Measurements from ENCODE around the gene TNIP1. TPM values are rescaled to one million over a fixed set of nuclear protein-coding genes. Genes with fewer than 3 reads are reported as not detected.
A peak's percentile ranks its signal among the peaks of the same experiment; 100 is the strongest.

Gene TNIP1
- total RNA-seq, 6 donors from 2014 or later = 109 to 166 (median 130) TPM

DNA sequence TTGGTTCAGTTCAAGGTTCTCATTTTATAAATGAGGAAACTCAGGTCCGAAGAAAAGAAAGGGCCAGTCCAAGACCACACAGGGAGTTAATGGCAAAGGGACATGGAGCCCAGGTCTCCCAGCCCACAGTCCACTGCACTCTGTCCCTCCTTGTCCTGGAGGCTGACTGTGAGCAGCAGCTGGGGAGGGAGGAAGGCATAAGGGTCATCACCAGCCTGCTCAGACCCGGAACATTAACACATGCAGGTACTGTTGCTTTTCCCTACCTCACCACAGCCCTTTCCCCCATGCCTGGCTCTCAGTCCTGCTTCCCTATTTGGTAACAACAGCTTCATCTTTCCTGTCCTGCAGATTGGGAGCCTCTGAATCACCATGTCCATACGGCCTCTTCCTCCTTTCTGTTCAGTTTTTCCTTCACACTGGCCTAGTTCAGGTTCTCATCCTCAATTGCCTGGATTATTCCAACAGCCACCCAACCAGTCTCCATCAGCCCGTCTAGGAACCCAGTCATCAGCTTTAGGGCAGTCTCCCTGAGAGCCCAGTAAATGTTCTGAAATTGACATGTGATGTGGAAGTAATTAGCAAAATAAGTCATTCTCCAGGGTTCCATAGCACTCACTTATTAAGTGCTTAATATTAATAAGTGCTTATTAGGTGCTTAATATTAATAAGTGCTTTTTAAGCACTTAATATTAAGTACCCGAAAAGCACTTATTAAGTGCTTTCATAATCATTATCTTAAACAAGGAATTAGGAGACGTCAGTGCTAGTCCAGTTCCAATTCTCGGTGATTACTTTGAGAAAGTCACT is 56.2 kb downstream of the TNIP1 start:
- Histone ChIP-seq H3K4me3 (peak overlapping the region; percentile 15 to 88 (median 75)), H3K27ac (peak overlapping the region; percentile 88 to 98 (median 96)), H3K4me1 (peaks cover 54 to 88% (median 63%) of the 10 kb centered on the region in 4 donors), H3K27me3 (no peaks in the 10 kb centered on the region), H3K36me3 (peaks cover 28 to 73% (median 41%) of the 10 kb centered on the region in 4 donors), H3K9me3 (no peaks in the 10 kb centered on the region)
- no peak for TF ChIP-seq EP300 (IDR thresholded peaks at IDR 0.05)
- peak in 2 of 4 donors; percentile 17 to 45 for TF ChIP-seq POLR2A (IDR thresholded peaks at IDR 0.05)
- TF ChIP-seq, protein P1, sequence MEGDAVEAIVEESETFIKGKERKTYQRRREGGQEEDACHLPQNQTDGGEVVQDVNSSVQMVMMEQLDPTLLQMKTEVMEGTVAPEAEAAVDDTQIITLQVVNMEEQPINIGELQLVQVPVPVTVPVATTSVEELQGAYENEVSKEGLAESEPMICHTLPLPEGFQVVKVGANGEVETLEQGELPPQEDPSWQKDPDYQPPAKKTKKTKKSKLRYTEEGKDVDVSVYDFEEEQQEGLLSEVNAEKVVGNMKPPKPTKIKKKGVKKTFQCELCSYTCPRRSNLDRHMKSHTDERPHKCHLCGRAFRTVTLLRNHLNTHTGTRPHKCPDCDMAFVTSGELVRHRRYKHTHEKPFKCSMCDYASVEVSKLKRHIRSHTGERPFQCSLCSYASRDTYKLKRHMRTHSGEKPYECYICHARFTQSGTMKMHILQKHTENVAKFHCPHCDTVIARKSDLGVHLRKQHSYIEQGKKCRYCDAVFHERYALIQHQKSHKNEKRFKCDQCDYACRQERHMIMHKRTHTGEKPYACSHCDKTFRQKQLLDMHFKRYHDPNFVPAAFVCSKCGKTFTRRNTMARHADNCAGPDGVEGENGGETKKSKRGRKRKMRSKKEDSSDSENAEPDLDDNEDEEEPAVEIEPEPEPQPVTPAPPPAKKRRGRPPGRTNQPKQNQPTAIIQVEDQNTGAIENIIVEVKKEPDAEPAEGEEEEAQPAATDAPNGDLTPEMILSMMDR (IDR thresholded peaks at IDR 0.05) = no peak
- TF ChIP-seq POLR2AphosphoS5 (IDR thresholded peaks at IDR 0.05) = peak in 1 of 2 donors; percentile 49
- WGBS, 2 donors = 73 to 79% methylated on average over 6 to 7 of the region's 7 CpGs
- DNase-seq = peak in 1 of 2 donors; percentile 19
- no peak for ATAC-seq (ENCODE audit: low FRiP score in 2 of 2)

DNA sequence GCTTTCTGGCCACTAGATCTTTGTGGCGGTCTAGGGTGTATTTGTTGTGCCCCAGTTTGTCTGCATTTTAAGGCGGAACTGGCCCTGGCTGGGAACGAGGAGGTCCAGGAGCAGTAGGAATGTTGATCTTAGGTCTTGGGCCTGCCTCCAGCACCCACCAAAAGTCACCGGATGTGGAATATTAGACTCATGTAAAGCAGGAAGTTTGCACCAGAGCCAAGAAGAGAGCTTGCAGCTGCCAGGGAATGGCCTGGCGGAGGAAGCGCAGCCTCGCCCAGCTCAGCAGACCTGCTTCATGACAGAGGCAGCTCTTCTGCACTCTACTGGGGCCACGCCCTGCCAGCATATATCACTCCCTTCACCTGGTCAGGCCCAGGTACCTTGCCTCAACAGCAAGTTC is 57.2 kb downstream of the TNIP1 start:
- H3K4me1 ChIP-seq = peaks cover 55 to 82% (median 61%) of the 10 kb centered on the region in 4 donors
- H3K27ac ChIP-seq = peak overlapping the region; percentile 88 to 98 (median 96)
- peak overlapping the region; percentile 15 to 88 (median 75) for H3K4me3 ChIP-seq
- no peaks in the 10 kb centered on the region for H3K9me3 ChIP-seq
- DNase-seq (peak; percentile 54 to 72), ATAC-seq (ENCODE audit: low FRiP score in 2 of 2) (peak; percentile 9 to 42)
- peaks cover 20 to 63% (median 32%) of the 10 kb centered on the region in 4 donors for H3K36me3 ChIP-seq
- TF ChIP-seq POLR2A (IDR thresholded peaks at IDR 0.05) (peak in 1 of 4 donors; percentile 35), EP300 (IDR thresholded peaks at IDR 0.05) (peak in 1 of 4 donors; percentile 67), POLR2AphosphoS5 (IDR thresholded peaks at IDR 0.05) (peak; percentile 61 to 79)
- TF ChIP-seq, protein P1 (IDR thresholded peaks at IDR 0.05) = no peak
- 17 to 56% methylated on average over 8 of the region's 8 CpGs for WGBS, 2 donors
- no peaks in the 10 kb centered on the region for H3K27me3 ChIP-seq

DNA sequence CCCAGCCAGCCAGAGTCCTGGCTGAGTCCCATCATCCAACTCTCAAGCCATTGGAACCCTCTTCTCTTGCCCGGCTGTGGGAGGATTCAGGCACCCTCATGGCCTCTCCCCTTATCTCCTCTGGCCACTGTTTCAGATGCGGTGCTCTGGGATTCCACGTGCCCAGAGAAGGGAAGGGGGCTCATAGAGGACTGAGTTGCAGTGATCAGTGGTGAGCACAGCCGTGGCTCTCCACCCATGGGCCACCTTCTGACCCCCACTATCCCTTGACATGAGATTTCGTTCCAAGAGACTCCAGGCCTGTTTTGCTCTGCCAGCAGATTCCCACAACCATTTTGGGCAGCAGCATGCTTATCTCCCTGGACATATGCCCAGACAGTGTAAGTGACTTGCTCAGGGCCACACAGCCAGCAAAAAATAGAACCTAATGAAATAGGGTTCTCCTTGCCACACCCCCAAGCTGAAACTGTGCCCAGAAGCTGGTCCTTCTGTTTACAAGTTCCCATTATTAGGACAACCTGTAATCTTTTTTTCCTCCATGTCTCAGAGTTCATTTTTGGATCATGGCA is 57.7 kb downstream of the TNIP1 start:
- DNase-seq (no peak), ATAC-seq (ENCODE audit: low FRiP score in 2 of 2) (peak in 1 of 2 donors; percentile 20)
- H3K4me1 ChIP-seq = peaks cover 55 to 85% (median 61%) of the 10 kb centered on the region in 4 donors
- no peaks in the 10 kb centered on the region for H3K9me3 ChIP-seq
- H3K27me3 ChIP-seq = no peaks in the 10 kb centered on the region
- peaks cover 15 to 58% (median 26%) of the 10 kb centered on the region in 4 donors for H3K36me3 ChIP-seq
- H3K27ac ChIP-seq = peak overlapping the region; percentile 88 to 98 (median 96)
- no peak for TF ChIP-seq EP300 (IDR thresholded peaks at IDR 0.05)
- TF ChIP-seq POLR2AphosphoS5 (IDR thresholded peaks at IDR 0.05) = peak in 1 of 2 donors; percentile 8
- TF ChIP-seq, protein P1 (IDR thresholded peaks at IDR 0.05) = no peak
- peak in 1 of 4 donors; percentile 10 for TF ChIP-seq POLR2A (IDR thresholded peaks at IDR 0.05)
- peak overlapping the region; percentile 69 to 88 (median 83) for H3K4me3 ChIP-seq
- WGBS, 2 donors = 43 to 62% methylated on average over 2 to 5 of the region's 5 CpGs

DNA sequence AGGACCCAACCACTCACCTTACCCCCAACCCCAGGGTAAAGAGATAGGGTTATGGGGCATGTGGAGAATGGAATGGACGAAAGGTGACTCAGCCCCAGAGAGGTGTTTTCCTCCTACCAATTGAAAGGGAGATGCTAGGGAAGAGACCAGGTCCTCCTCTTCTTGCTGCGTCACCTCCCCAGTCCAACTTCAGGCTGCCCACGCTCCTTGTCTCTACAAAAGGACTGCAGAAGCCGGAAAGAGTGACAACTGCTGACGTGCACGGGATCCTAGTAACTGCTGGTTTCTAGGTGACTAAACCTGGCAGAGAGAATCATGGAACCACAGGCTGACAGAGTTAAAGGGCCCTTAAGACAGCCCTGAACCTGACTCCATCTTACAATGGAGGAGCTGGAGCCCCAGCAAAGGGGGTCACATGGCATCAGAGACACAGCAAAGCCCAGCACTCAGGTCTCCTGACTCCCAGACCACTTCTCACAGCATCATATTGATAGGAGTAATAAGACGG is 58.3 kb downstream of the TNIP1 start:
- Histone ChIP-seq H3K9me3 (no peaks in the 10 kb centered on the region), H3K36me3 (peaks cover 10 to 52% (median 21%) of the 10 kb centered on the region in 4 donors), H3K27ac (peak overlapping the region; percentile 88 to 98 (median 96)), H3K4me1 (peaks cover 53 to 84% (median 58%) of the 10 kb centered on the region in 4 donors), H3K4me3 (peak overlapping the region; percentile 69 to 88 (median 83)), H3K27me3 (no peaks in the 10 kb centered on the region)
- 53 to 62% methylated on average over 7 of the region's 7 CpGs for WGBS, 2 donors
- peak in 2 of 4 donors; percentile 16 to 43 for TF ChIP-seq POLR2A (IDR thresholded peaks at IDR 0.05)
- TF ChIP-seq EP300 (IDR thresholded peaks at IDR 0.05) = no peak
- TF ChIP-seq, protein P1 (IDR thresholded peaks at IDR 0.05) = no peak
- peak; percentile 40 to 61 for TF ChIP-seq POLR2AphosphoS5 (IDR thresholded peaks at IDR 0.05)
- DNase-seq = no peak
- ATAC-seq (ENCODE audit: low FRiP score in 2 of 2) = no peak
